NCI-H82 (cell line): Measurements from ENCODE around the gene KRTAP10-8.
"Not testable (repeated sequence)": the region's sequence is repeated elsewhere in the genome, so short reads cannot be mapped to it uniquely, and the experiment has no call there.

Experiments used
- DNase-seq: peaks from one replicate; lab custom pipeline; 2025; lab: John Stamatoyannopoulos, UW

The KRTAP10-8 gene

DNA sequence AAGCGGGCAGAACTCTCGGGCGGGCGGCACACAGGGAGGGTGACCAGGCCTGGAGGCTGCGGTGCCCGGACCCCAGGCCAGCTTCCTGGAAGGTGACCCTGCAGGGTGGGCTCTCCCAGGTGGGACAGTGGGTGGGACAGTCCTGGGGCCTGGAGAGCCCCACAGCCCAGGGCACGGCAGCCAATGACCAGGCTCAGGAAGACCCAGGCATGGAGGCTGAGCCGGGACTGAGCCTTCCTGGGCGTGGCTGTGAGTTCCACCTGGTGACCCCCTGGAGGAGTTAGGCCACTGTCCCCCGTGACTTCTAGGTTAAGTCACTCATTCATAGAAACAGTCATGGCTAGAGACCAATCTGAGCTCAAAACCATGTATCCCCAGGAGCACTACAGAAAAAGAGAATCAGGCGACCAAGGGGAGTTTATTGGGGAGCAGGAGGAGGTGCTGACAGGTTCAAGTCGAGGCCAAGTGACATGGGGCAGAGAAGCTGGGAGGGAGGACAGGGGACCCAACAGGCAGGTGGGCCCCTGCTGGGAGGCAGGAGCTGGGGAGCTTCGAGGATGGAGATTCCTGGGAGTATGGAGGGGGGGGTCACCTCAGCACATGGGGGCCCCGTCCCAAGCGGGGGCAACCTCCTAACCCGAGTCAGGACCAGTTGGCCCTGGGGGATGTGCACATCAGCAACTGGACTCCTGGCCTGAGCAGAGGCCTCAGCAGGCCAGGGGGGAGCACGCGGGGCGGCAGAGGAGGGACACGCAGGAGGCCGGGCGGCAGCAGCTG lies 32.6 kb upstream of the KRTAP10-8 start:
- no peak for DNase-seq

DNA sequence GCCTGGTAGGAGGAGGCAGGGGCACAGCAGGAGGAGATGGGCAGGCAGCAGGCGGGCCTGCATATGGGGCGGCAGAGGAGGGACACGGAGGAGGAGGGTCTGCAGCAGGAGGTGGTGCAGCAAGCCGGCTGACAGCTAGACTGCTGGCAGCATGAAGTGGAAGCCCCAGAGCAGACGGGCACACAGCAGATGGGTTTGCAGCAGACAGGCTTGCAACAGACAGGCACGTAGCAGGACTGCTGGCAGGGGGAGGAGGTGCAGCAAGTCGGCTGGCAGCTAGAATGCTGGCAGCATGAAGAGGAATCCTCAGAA lies 32.1 kb upstream of the KRTAP10-8 start:
- DNase-seq = no peak

DNA sequence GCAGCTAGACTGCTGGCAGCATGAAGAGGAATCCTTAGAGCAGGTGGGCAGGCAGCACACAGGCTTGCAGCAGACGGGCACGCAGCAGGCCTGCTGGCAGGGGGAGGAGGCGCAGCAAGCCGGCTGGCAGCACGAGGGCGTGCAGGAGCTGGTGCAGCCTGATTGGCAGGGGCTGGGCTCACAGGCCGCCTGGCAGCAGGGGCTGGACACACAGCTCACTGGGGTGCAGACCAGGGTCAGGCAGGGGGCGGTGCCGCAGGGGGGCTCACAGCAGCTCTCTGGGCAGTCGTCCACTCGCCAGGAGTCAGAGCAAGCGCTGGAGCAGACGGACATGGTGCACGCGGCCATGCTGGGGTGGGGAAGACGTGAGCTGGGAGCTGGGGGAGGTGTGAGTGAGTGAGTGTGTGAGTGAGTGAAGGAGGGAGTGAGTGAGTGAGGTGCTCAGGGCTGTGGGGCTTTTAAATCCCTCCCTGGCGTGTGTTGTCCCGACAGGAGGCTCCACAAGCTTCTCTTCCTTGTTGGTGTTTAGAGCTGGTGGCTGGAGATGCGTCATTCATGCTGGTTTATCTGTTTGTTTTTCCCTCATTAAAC lies 31.6 kb upstream of the KRTAP10-8 start, which contains the start of gene KRTAP10-5:
Gene KRTAP10-5, minus strand, starts transcription at position 374 of the 591 bp plus-strand sequence. Its CDS starts 26 bp downstream, at position 348.
- DNase-seq = not testable (repeated sequence)

DNA sequence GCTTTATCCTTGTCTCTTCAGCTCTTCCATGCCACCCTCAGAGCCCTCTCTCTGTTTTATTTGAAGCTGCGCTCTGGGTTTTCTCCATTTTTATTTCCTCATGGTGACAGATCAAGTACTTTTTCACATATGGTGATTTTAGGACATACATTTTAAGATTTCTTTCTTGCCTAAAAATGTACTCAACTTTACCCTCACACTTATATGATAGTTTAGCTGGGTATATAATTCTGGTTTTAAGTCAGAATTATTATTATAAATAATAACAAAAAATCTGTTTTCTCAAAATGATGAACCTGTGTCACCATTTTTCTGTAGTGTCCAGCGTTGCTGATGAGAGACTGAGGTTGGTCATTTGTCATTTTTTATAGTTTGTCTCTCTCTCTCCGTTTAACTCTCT lies 30.7 kb upstream of the KRTAP10-8 start:
- DNase-seq = no peak

DNA sequence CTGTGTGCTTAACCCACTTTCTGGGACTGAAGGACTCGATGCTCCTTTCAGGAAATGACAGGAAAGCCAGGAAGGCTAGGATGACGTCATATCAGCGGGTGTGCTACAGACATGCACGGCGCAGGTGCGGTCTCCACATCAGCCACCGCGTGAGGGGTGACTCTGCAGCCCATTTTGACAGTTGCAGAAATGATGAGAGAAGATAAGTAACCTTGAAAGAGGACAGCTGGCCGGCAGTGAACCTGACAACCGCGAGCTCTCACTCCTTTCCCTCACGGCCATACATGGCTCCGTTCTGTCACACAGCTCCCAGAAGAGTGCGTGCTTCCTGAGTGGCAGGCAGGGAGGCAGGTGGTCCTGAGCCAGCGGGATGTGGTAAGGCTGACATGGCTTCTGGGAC lies 29.8 kb upstream of the KRTAP10-8 start:
- no peak for DNase-seq

DNA sequence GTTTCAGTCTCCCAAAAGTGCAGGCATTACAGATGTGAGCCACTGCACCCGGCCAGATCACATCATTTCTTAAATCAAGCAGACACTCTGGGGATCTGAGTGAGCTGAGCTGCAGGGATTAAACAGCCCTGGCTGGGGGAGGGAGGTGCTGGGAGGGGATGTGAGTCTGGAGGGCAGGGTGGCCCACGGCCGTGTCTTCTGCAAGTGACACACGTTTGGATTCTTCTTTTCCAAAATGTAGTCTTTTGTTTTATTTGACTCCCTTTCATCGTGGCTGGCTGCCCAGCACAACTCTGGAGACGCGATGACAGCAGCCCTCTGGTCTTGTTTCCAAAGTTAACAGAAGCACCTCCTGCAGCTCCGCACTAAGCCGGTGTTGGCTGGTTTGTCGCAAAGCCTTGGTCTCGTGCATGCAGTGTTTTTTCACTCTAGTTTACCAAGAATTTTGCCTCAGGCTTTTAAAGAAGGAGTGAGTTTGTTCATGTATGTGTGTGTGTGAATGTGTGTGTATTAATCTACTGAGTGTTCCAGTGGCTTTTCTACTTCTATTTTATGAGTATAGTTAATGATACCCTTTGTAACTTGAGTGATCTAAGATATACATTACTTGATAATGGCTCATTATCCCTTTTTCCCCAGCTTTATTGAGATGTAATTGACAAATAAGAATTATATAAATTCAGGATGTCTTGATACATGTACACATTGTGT lies 28.6 kb upstream of the KRTAP10-8 start:
- no peak for DNase-seq

DNA sequence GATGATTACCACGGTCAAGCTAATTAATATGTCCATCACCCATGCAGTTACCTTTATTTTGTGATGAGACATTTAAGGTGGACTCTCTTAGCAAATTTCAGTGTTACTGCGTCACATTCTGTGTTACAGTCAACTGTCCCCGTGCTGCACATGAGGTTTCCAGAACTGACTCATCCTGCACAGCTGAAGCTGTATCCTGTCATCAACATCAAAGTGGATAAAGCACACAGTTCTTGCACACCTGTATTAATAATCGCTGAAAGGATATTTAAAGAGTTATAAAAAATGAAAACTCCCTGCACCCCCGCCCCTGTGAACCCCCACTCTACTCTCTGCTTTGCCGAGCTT lies 28.1 kb upstream of the KRTAP10-8 start:
- DNase-seq = no peak

DNA sequence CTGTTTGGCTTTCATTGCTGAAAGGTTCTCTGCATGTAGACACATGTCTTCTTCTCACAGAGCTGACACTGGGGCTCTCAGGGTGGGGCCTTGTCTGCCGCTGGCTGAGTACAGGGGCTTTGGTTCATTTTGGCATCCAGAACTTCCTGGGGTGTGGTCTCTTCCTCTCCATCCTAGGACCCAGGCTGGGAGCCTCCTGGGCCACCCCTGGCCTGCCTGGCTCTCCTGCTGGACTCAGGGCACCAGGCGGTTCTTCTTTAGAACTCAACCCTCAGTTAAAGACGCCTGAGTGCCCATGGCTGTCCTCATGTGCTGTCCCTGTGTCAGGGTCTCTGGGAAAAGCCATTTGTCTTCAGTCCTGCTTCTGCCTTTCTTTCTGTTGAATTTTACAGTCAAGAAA lies 26.0 kb upstream of the KRTAP10-8 start:
- no peak for DNase-seq

DNA sequence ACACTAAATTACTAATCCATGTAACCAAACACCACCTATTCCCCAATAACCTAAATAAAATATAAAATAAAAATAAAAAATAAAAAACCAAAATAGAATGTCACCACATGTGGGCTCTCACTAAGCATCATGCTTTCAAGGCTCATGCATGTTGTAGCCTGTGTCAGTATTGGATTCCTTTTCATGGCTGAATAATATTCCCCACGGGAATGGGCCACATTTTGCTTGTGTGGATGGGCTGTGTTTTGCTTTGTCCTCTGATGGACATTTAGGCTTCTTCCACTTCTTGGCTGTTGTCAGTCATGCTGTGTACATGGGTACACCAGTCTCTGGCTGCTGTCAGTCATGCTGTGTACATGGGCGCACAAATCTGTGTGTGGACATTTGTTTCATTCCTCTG lies 22.8 kb upstream of the KRTAP10-8 start:
- no peak for DNase-seq

DNA sequence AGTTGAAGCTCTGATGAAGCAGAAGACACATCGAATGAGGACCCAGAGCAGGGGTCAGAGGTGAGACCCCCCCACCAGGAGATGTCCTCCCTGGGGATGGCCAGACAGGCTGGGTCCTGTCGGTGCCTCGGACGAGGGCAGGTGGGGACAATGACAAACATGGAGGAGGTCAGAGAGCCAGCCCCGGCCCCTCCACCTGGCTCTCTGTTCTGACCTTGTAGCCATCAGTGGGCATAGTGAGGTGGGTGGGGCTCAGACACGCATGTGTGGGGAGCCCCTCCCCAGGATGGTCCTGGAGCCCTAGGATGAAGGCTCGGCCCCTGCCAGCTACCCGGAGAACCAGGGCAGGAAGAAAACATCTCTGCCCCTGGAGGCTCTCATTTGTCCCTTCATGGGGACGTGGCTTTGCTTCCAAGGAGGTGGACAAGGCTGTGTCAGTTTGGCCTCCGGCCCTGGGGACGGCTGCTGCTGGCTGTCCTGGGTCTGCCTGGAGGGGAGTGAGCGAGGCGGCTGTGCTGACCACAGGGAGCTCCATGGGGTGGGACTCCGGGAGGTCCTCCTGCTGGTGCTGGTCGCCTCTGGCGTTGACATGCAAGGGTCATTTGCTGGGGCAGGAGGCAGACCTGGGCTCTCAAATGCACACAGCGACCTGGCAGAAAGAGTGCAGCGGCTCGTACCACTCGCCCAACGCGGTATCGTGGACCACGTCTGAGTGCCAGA lies 22.1 kb upstream of the KRTAP10-8 start:
- DNase-seq = no peak

DNA sequence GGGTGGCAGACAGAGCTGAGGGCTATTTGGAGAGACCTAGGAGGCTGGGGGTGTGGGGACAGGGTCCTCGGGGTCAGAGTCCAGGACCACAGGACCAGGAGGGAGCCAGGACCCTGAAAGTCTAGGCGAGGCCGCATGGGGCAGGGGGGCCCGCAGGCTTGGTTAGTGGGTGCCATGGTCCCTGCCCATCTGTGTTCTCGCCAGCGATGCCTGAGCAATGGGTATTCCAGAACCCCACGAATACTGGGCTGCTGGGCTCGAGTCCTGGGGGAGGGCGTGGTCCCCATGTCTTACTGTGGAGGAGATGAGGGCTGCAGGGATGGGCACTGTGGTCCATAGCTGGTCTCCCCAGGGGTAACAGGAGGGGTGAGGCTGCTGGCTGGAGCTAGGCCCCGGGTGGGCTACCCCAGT lies 21.6 kb upstream of the KRTAP10-8 start:
- DNase-seq = no peak

DNA sequence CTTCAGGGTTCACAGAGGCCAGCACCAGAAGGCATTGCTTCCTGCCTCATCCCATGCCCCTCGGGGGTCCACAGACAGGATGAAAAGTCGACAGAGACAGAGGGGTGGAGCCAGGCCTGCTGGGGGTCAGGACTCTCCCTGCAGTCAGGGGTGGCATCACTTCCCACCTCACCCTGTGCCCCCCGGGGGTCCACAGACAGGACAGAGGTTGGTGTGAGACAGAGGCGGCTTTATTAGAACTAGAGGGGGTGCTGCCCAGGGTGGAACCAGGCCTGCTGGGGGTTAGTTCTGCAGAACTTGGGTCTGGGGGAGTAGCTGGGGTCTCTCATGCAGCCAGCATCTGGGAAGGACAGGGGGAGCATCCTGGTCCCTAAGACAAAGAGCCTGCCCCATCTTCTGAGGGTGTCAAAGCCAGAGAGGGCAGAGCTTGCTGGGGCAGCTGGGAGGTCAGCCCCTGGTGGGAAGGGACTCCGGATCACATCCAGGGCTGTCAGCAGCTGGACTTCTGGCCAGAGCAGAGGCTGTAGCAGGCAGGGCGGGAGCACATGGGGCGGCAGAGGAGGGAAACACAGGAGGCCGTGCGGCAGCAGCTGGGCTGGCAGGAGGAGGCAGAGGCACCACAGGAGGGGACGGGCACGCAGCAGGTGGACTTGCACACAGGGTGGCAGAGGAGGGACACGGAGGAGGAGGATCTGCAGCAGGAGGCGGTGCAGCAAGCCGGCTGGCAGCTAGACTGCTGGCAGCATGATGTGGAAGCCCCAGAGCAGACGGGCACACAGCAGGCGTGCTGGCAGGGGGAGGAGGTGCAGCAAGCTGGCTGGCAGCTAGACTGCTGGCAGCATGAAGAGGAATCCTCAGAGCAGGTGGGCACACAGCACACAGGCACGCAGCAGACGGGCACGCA lies 20.7 kb upstream of the KRTAP10-8 start:
- DNase-seq = not testable (repeated sequence)

DNA sequence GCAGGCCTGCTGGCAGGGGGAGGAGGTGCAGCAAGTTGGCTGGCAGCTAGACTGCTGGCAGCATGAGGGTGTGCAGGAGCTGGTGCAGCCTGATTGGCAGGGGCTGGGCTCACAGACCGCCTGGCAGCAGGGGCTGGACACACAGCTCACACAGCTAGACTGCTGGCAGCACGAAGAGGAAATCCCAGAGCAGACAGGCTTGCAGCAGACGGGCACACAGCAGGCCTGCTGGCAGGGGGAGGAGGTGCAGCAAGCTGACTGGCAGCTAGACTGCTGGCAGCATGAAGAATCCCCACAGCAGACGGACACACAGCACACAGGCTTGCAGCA lies 20.1 kb upstream of the KRTAP10-8 start:
- DNase-seq = not testable (repeated sequence)

DNA sequence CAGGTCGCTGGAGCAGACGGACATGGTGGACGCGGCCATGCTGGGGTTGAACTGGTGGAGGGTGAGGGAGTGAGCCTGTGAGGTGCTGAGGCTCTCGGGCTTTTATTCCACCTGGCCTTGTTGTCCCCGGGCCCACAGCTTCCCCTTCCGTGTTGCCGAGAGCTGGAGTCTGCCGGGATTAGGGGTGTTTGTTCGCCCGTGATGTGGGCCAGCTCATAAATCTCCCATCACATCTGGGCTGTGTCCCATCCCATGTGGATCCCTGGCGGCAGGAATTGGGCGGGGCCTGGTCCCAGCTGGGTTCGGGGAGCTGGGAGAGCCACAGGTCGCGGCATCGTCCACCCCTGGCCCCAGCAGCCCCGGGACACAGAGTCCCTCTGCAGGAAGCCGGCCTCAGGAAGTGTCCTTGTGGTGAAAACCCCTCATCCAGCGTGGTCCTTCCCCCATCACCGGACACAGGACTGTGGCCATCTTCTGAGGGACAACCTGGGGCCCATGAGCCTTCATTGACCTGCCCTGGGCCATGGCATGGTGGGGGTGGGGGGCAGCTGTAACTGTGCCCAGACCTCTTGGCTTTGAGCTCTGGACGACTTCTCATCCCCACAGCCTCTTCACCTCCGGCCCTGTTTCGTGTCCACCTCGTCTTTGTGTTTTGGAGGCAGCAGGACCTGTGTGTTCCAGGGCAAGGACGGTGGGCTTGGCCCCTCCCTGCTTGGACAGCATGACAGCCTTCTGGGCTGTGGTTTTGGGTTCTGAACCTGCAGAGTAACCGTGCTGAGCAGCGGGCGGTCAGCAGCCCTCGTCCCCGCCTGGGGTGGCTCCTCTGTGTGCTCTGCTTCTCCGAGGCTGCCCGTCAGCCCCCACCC lies 19.2 kb upstream of the KRTAP10-8 start, which contains the start of gene KRTAP10-6:
Gene KRTAP10-6, minus strand, starts transcription at position 60 of the 866 bp plus-strand sequence. Its CDS starts 21 bp downstream, at position 39.
- no peak for DNase-seq

DNA sequence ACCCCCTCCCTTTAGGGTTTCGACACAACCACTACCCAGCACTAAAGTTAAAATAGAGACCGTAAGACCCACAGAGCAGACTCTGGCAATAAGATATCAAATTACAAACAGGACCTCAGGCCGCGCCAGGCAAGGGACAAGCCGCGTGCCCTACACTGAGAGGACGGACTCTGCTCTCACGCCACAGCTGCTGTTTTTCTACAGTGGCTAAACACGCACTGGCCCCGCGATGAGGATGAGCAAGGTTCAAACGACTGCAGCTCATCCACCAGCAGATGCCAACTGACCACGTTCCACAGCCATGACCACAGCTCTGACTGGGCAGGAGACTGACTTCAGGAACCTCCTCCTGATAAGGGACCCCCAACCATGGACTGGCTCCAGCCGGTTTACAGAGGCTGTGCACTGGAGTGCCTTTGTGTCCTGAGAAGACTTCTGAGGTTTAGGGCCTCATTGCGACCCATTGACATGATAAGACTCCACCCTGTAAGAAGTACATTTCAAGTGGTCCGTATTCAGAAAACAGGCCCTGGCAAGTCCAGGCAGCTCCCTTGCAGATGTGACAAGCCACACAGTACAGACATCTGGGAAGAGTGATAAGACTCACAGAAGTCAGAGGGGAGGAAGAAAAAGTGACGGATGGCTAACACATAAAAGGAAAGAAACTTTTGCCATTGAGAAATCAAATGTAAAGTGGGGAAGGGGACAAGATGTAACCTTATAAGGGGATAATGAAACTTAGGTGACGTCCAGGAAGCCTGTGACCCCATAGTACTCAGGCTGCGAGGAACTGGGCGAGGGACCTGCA lies 18.1 kb upstream of the KRTAP10-8 start:
- no peak for DNase-seq

DNA sequence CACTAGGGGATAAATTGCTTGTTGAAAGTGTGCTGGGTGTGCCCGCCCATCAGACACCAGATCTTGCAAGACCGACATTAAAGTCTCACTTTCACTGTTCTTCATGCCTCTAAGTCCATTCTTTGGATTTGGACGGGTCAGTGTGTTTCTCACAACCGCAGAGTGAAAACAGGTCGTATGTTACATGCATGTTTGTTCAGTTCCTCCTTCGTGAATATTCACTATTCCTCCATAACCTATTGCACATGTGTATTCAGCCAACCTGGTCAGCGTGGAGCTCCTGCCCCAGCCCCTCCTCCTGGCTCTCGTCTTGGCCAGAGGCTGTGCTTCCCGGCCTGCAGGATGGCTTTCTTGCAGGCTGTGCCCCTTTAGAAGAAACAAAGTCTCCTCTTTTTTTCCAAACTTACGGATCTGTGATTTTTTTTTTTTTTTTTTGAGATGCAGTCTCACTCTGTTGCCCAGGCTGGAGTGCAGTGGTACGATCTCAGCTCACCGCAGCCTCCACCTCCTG lies 17.4 kb upstream of the KRTAP10-8 start:
- DNase-seq = no peak

DNA sequence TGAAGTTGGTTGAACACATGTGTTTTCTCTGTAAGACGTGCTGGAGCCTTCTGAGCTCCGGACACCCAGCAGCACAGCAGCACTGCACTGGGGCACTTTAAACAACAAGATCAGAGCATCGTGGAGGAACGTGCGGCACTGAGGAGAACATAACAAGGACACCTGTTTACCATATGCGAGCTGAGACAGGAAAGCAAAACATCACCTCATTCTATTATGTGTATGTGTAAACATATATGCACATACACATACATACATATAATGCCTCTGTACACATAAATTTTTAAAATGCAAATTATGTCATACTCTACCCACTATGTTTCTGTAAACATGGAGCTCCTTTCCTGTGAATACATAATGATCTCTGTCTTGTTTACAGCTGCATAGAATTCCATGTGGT lies 16.4 kb upstream of the KRTAP10-8 start:
- DNase-seq = no peak

DNA sequence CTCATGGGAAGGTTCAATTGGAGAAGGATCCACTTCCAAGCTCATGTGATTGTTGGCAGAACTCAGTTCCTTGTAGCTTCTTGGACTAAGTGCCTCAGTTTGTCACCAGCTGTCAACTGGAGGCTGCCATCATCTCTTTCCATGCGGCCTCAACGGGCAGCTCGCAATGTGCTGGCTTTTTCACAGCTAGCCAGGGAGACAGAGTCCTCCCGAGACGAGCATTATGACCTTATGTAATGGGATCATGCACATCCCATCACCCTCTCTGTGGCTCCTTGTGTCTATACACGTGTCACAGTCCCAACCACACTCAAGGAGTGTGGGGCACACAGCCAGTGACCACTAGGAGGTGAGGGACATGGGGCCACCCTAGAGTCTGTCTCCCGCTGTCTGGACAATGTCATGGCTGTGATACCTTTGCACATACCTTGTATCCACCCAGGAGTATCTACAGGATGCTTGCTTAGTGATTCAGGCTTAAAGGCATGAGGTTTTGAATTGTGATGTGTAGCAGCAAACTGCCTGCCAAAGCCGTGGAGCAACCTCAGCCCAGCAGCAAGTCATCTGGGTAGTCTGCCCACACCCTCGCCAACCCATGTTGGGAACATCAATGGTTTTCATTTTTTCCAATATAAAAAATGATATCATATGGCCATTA lies 15.7 kb upstream of the KRTAP10-8 start:
- no peak for DNase-seq

DNA sequence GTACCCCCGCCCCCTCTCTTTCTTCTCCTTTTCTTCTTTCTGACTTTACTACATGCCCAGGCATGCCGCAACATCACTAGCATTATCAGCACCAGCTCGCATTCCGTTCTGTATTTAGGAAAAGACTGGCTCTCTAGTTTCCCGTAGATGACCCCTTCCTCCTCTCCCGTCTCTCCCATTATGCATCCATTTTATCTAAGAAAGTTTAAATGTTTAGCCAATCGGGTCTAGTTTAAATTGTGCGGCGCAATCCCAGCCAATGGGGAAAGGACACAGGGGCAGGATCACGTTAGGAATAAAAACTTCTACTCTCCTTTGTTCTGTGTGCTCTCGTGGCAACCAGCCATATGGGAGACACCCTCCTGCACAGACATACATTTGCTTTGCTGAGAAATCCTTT lies 13.8 kb upstream of the KRTAP10-8 start:
- no peak for DNase-seq
